Measurements from ENCODE around the gene COL17A1. TPM values are rescaled to one million over a fixed set of nuclear protein-coding genes. Genes with fewer than 3 reads are reported as not detected.

Gene COL17A1
- total and polyA plus RNA-seq, 3 experiments from 2014 or later: not detected

- Histone ChIP-seq H3K4me1 (ENCODE audit: insufficient read depth, low read length) (no peaks in the 10 kb centered on the region), H3K4me3 (ENCODE audit: low read length) (no peak overlapping the region), H3K9me3 (ENCODE audit: low read length) (no peaks in the 10 kb centered on the region), H3K27ac (ENCODE audit: low read depth, low read length) (no peak overlapping the region), H3K36me3 (ENCODE audit: insufficient read depth, low read length) (peaks cover 40% of the 10 kb centered on the region), H3K27me3 (ENCODE audit: insufficient read depth, low read length, poor library complexity, severe bottlenecking) (no peaks in the 10 kb centered on the region)
- ChIA-PET POLR2A (no interaction called here), CTCF (no interaction called here)
- H3K27me3 Mint-ChIP-seq: no peaks in the 10 kb centered on the region
- H3K36me3 Mint-ChIP-seq: peaks cover 21 to 86% (median 31%) of the 10 kb centered on the region in 3 donors
- DNase-seq: no peak
- H3K27ac Mint-ChIP-seq: peak overlapping the region in 1 of 8 donors; percentile 11
- H3K9me3 Mint-ChIP-seq: no peaks in the 10 kb centered on the region
- H3K4me1 Mint-ChIP-seq: peaks cover 0 to 6% (median 4%) of the 10 kb centered on the region in 3 donors
- no peak overlapping the region for H3K4me3 Mint-ChIP-seq
Observed at GRCh38 chr10:104025524-104025923, 60.2 kb downstream of the COL17A1 start.

- H3K4me3 Mint-ChIP-seq: no peak overlapping the region
- CTCF ChIA-PET: no interaction called here
- Histone ChIP-seq H3K4me3 (ENCODE audit: low read length) (no peak overlapping the region), H3K27ac (ENCODE audit: low read depth, low read length) (no peak overlapping the region), H3K9me3 (ENCODE audit: low read length) (no peaks in the 10 kb centered on the region), H3K27me3 (ENCODE audit: insufficient read depth, low read length, poor library complexity, severe bottlenecking) (no peaks in the 10 kb centered on the region), H3K4me1 (ENCODE audit: insufficient read depth, low read length) (no peaks in the 10 kb centered on the region), H3K36me3 (ENCODE audit: insufficient read depth, low read length) (peaks cover 57% of the 10 kb centered on the region)
- H3K4me1 Mint-ChIP-seq: peaks cover 3 to 10% (median 4%) of the 10 kb centered on the region in 3 donors
- H3K36me3 Mint-ChIP-seq: peaks cover 34 to 93% (median 34%) of the 10 kb centered on the region in 3 donors
- DNase-seq: no peak
- peak overlapping the region in 5 of 8 donors; percentile 7 to 85 (median 35) for H3K27ac Mint-ChIP-seq
- no peaks in the 10 kb centered on the region for H3K9me3 Mint-ChIP-seq
- no peaks in the 10 kb centered on the region for H3K27me3 Mint-ChIP-seq
- POLR2A ChIA-PET: no interaction called here
Observed at GRCh38 chr10:104022026-104022425, 63.7 kb downstream of the COL17A1 start.

- Histone ChIP-seq H3K9me3 (ENCODE audit: low read length) (no peaks in the 10 kb centered on the region), H3K36me3 (ENCODE audit: insufficient read depth, low read length) (peaks cover 53% of the 10 kb centered on the region), H3K27ac (ENCODE audit: low read depth, low read length) (no peak overlapping the region), H3K27me3 (ENCODE audit: insufficient read depth, low read length, poor library complexity, severe bottlenecking) (no peaks in the 10 kb centered on the region), H3K4me1 (ENCODE audit: insufficient read depth, low read length) (no peaks in the 10 kb centered on the region), H3K4me3 (ENCODE audit: low read length) (no peak overlapping the region)
- H3K27ac Mint-ChIP-seq: no peak overlapping the region
- CTCF ChIA-PET: no interaction called here
- peaks cover 5 to 13% (median 8%) of the 10 kb centered on the region in 3 donors for H3K4me1 Mint-ChIP-seq
- no peak for DNase-seq
- H3K27me3 Mint-ChIP-seq: no peaks in the 10 kb centered on the region
- no peak overlapping the region for H3K4me3 Mint-ChIP-seq
- no peaks in the 10 kb centered on the region for H3K9me3 Mint-ChIP-seq
- POLR2A ChIA-PET: interaction anchor here (0.7 kb wide), 1 partner anchor 95 kb away, joined by 3 read pairs; no protein-coding TSS in a partner anchor
- peaks cover 34 to 91% (median 34%) of the 10 kb centered on the region in 3 donors for H3K36me3 Mint-ChIP-seq
Observed at GRCh38 chr10:104021246-104021645, 64.4 kb downstream of the COL17A1 start.

GRCh38 chr10:104020020-104020419 is 65.7 kb downstream of the COL17A1 start:
- Mint-ChIP-seq H3K27ac (peak overlapping the region in 2 of 8 donors; percentile 7 to 61), H3K27me3 (no peaks in the 10 kb centered on the region), H3K4me1 (peaks cover 5 to 13% (median 8%) of the 10 kb centered on the region in 3 donors), H3K36me3 (peaks cover 31 to 86% (median 34%) of the 10 kb centered on the region in 3 donors), H3K9me3 (no peaks in the 10 kb centered on the region), H3K4me3 (no peak overlapping the region)
- Histone ChIP-seq H3K27me3 (ENCODE audit: insufficient read depth, low read length, poor library complexity, severe bottlenecking) (no peaks in the 10 kb centered on the region), H3K27ac (ENCODE audit: low read depth, low read length) (no peak overlapping the region), H3K4me1 (ENCODE audit: insufficient read depth, low read length) (no peaks in the 10 kb centered on the region), H3K4me3 (ENCODE audit: low read length) (no peak overlapping the region), H3K36me3 (ENCODE audit: insufficient read depth, low read length) (peaks cover 48% of the 10 kb centered on the region), H3K9me3 (ENCODE audit: low read length) (no peaks in the 10 kb centered on the region)
- POLR2A ChIA-PET: no interaction called here
- no peak for DNase-seq
- CTCF ChIA-PET: no interaction called here

GRCh38 chr10:104018471-104018870 is 67.2 kb downstream of the COL17A1 start:
- Histone ChIP-seq H3K9me3 (ENCODE audit: low read length) (no peaks in the 10 kb centered on the region), H3K27me3 (ENCODE audit: insufficient read depth, low read length, poor library complexity, severe bottlenecking) (no peaks in the 10 kb centered on the region), H3K4me3 (ENCODE audit: low read length) (no peak overlapping the region), H3K4me1 (ENCODE audit: insufficient read depth, low read length) (no peaks in the 10 kb centered on the region), H3K36me3 (ENCODE audit: insufficient read depth, low read length) (peaks cover 42% of the 10 kb centered on the region), H3K27ac (ENCODE audit: low read depth, low read length) (no peak overlapping the region)
- H3K4me1 Mint-ChIP-seq: peaks cover 5 to 13% (median 8%) of the 10 kb centered on the region in 3 donors
- no peak overlapping the region for H3K4me3 Mint-ChIP-seq
- POLR2A ChIA-PET: interaction anchor here (1.0 kb wide), 1 partner anchor 9 kb away, joined by 3 read pairs; no protein-coding TSS in a partner anchor
- DNase-seq: no peak
- peaks cover 20 to 80% (median 28%) of the 10 kb centered on the region in 3 donors for H3K36me3 Mint-ChIP-seq
- CTCF ChIA-PET: interaction anchor here (1.0 kb wide), 1 partner anchor 20 kb away, joined by 3 read pairs; no protein-coding TSS in a partner anchor
- peak overlapping the region in 1 of 8 donors; percentile 2 for H3K27ac Mint-ChIP-seq
- no peaks in the 10 kb centered on the region for H3K27me3 Mint-ChIP-seq
- no peaks in the 10 kb centered on the region for H3K9me3 Mint-ChIP-seq

- no peak for DNase-seq
- Histone ChIP-seq H3K27me3 (ENCODE audit: insufficient read depth, low read length, poor library complexity, severe bottlenecking) (no peaks in the 10 kb centered on the region), H3K36me3 (ENCODE audit: insufficient read depth, low read length) (peaks cover 29% of the 10 kb centered on the region), H3K4me3 (ENCODE audit: low read length) (no peak overlapping the region), H3K9me3 (ENCODE audit: low read length) (no peaks in the 10 kb centered on the region), H3K27ac (ENCODE audit: low read depth, low read length) (no peak overlapping the region), H3K4me1 (ENCODE audit: insufficient read depth, low read length) (no peaks in the 10 kb centered on the region)
- Mint-ChIP-seq H3K27me3 (no peaks in the 10 kb centered on the region), H3K27ac (peak overlapping the region in 2 of 8 donors; percentile 10 to 38), H3K36me3 (peaks cover 9 to 80% (median 21%) of the 10 kb centered on the region in 3 donors), H3K4me3 (no peak overlapping the region), H3K4me1 (peaks cover 1 to 9% (median 8%) of the 10 kb centered on the region in 3 donors), H3K9me3 (no peaks in the 10 kb centered on the region)
- ChIA-PET POLR2A (no interaction called here), CTCF (no interaction called here)
Observed at GRCh38 chr10:104016661-104017060, 69.0 kb downstream of the COL17A1 start.

GRCh38 chr10:104014176-104014575 is 71.5 kb downstream of the COL17A1 start:
- H3K4me3 Mint-ChIP-seq: no peak overlapping the region
- ChIA-PET CTCF (no interaction called here), POLR2A (interaction anchor here (1.5 kb wide), 1 partner anchor 98 kb away, joined by 4 read pairs; no protein-coding TSS in a partner anchor)
- peaks cover 1 to 8% (median 7%) of the 10 kb centered on the region in 3 donors for H3K4me1 Mint-ChIP-seq
- no peak overlapping the region for H3K27ac Mint-ChIP-seq
- H3K4me3 ChIP-seq (ENCODE audit: low read length): no peak overlapping the region
- no peaks in the 10 kb centered on the region for H3K9me3 ChIP-seq (ENCODE audit: low read length)
- H3K27me3 ChIP-seq (ENCODE audit: insufficient read depth, low read length, poor library complexity, severe bottlenecking): no peaks in the 10 kb centered on the region
- H3K9me3 Mint-ChIP-seq: no peaks in the 10 kb centered on the region
- DNase-seq: no peak
- peaks cover 6% of the 10 kb centered on the region for H3K36me3 ChIP-seq (ENCODE audit: insufficient read depth, low read length)
- peaks cover 1 to 72% (median 4%) of the 10 kb centered on the region in 3 donors for H3K36me3 Mint-ChIP-seq
- no peaks in the 10 kb centered on the region for H3K27me3 Mint-ChIP-seq
- no peaks in the 10 kb centered on the region for H3K4me1 ChIP-seq (ENCODE audit: insufficient read depth, low read length)
- H3K27ac ChIP-seq (ENCODE audit: low read depth, low read length): no peak overlapping the region

- Mint-ChIP-seq H3K4me3 (no peak overlapping the region), H3K9me3 (no peaks in the 10 kb centered on the region), H3K36me3 (peaks cover 1 to 69% (median 3%) of the 10 kb centered on the region in 3 donors), H3K4me1 (peaks cover 1 to 8% (median 7%) of the 10 kb centered on the region in 3 donors), H3K27me3 (no peaks in the 10 kb centered on the region), H3K27ac (peak overlapping the region in 1 of 8 donors; percentile 63)
- DNase-seq: no peak
- Histone ChIP-seq H3K36me3 (ENCODE audit: insufficient read depth, low read length) (no peaks in the 10 kb centered on the region), H3K27me3 (ENCODE audit: insufficient read depth, low read length, poor library complexity, severe bottlenecking) (no peaks in the 10 kb centered on the region), H3K9me3 (ENCODE audit: low read length) (no peaks in the 10 kb centered on the region), H3K27ac (ENCODE audit: low read depth, low read length) (no peak overlapping the region), H3K4me3 (ENCODE audit: low read length) (no peak overlapping the region), H3K4me1 (ENCODE audit: insufficient read depth, low read length) (no peaks in the 10 kb centered on the region)
- ChIA-PET POLR2A (interaction anchor here (1.5 kb wide), 1 partner anchor 108 kb away, joined by 4 read pairs; no protein-coding TSS in a partner anchor), CTCF (interaction anchor here (0.9 kb wide), 1 partner anchor 125 kb away, joined by 4 read pairs; no protein-coding TSS in a partner anchor)
Observed at GRCh38 chr10:104013489-104013888, 72.2 kb downstream of the COL17A1 start.

All from CD8-positive, alpha-beta memory T cell (primary cell).